ENCODE measurements around the gene C14orf39.

DNA sequence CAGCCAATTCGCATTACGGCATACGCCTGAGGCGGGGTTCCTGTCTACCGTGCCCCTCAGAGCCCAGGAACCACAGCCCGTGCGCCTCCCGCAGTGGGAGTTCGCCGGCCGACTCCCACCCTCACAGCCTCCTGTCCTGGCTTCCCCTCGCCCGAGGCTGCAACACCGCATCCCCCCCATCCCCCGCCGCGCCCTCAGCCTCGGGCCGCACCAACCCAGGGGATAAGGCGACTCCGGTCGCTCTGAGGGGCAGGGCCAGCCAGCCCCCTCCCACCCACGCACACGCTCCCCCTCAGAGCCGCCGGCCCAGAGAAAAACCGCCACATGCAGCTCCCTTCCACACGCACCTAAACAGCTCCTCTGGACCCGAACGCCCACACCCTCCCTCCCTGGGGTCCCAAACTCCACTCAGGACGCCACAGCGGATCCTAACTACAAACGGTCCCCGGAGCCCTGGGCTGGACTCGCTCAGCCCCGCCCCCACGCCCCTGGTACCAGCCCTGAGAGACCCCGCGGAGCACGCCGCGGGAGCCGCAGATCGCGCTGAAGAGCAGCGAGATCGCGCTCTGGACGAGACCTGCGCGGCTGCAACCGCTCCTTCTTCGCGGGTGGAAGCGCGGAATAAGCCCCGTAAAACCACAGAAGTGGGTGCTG, at the start of gene C14orf39:
- TF ChIP-seq, protein P1, sequence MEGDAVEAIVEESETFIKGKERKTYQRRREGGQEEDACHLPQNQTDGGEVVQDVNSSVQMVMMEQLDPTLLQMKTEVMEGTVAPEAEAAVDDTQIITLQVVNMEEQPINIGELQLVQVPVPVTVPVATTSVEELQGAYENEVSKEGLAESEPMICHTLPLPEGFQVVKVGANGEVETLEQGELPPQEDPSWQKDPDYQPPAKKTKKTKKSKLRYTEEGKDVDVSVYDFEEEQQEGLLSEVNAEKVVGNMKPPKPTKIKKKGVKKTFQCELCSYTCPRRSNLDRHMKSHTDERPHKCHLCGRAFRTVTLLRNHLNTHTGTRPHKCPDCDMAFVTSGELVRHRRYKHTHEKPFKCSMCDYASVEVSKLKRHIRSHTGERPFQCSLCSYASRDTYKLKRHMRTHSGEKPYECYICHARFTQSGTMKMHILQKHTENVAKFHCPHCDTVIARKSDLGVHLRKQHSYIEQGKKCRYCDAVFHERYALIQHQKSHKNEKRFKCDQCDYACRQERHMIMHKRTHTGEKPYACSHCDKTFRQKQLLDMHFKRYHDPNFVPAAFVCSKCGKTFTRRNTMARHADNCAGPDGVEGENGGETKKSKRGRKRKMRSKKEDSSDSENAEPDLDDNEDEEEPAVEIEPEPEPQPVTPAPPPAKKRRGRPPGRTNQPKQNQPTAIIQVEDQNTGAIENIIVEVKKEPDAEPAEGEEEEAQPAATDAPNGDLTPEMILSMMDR (IDR thresholded peaks at IDR 0.05), result no peak
- no peak for TF ChIP-seq ZFX (IDR thresholded peaks at IDR 0.05; ENCODE audit: borderline replicate concordance)
